ENCODE measurements around the gene KCNA2. TPM values are rescaled to one million over a fixed set of nuclear protein-coding genes. Genes with fewer than 3 reads are reported as not detected.

The KCNA2 gene
- total RNA-seq, 4 donors from 2014 or later, result 1.7 to 4.3 (median 2.7) TPM

GRCh38 chr1:110588486-110588885 is 17.7 kb downstream of the KCNA2 start:
- peaks cover 0 to 14% (median 0%) of the 10 kb centered on the region in 4 donors for H3K27me3 ChIP-seq
- H3K4me3 ChIP-seq, result no peak overlapping the region
- intact Hi-C loops (cut with DNase I), result no loop called here
- no peaks in the 10 kb centered on the region for H3K4me1 ChIP-seq
- H3K36me3 ChIP-seq, result no peaks in the 10 kb centered on the region
- WGBS, result 55% methylated on average over 1 of the region's 1 CpG
- no peak overlapping the region for H3K27ac ChIP-seq (replicated peaks in 1 of 4)
- TF ChIP-seq CTCF (IDR thresholded peaks at IDR 0.05), result no peak
- no peak for TF ChIP-seq EP300 (IDR thresholded peaks at IDR 0.05)
- TF ChIP-seq POLR2AphosphoS5 (IDR thresholded peaks at IDR 0.05), result no peak
- TF ChIP-seq POLR2A (IDR thresholded peaks at IDR 0.05; ENCODE audit: low read depth), result no peak
- H3K9me3 ChIP-seq, result no peaks in the 10 kb centered on the region
- no peak for DNase-seq (ENCODE audit: extremely low spot score)

- 74% methylated on average over 4 of the region's 4 CpGs for WGBS
- no peaks in the 10 kb centered on the region for H3K9me3 ChIP-seq
- H3K27me3 ChIP-seq, result peaks cover 0 to 14% (median 0%) of the 10 kb centered on the region in 4 donors
- no peak overlapping the region for H3K4me3 ChIP-seq
- no peaks in the 10 kb centered on the region for H3K36me3 ChIP-seq
- intact Hi-C loops (cut with DNase I), result no loop called here
- no peak for DNase-seq (ENCODE audit: extremely low spot score)
- TF ChIP-seq POLR2A (IDR thresholded peaks at IDR 0.05; ENCODE audit: low read depth), result no peak
- no peak for TF ChIP-seq CTCF (IDR thresholded peaks at IDR 0.05)
- no peak for TF ChIP-seq EP300 (IDR thresholded peaks at IDR 0.05)
- no peak for TF ChIP-seq POLR2AphosphoS5 (IDR thresholded peaks at IDR 0.05)
- H3K27ac ChIP-seq (replicated peaks in 1 of 4), result no peak overlapping the region
- H3K4me1 ChIP-seq, result peaks cover 0 to 3% (median 1%) of the 10 kb centered on the region in 4 donors
Observed at GRCh38 chr1:110587906-110588305, 18.3 kb downstream of the KCNA2 start.

- DNase-seq (ENCODE audit: extremely low spot score), result no peak
- 83% methylated on average over 1 of the region's 1 CpG for WGBS
- H3K36me3 ChIP-seq, result no peaks in the 10 kb centered on the region
- H3K27ac ChIP-seq (replicated peaks in 1 of 4), result no peak overlapping the region
- H3K9me3 ChIP-seq, result no peaks in the 10 kb centered on the region
- intact Hi-C loops (cut with DNase I), result no loop called here
- H3K27me3 ChIP-seq, result peaks cover 0 to 10% (median 0%) of the 10 kb centered on the region in 4 donors
- H3K4me1 ChIP-seq, result peaks cover 0 to 24% (median 19%) of the 10 kb centered on the region in 4 donors
- no peak for TF ChIP-seq EP300 (IDR thresholded peaks at IDR 0.05)
- no peak for TF ChIP-seq POLR2AphosphoS5 (IDR thresholded peaks at IDR 0.05)
- no peak for TF ChIP-seq POLR2A (IDR thresholded peaks at IDR 0.05; ENCODE audit: low read depth)
- TF ChIP-seq CTCF (IDR thresholded peaks at IDR 0.05), result no peak
- H3K4me3 ChIP-seq, result no peak overlapping the region
Observed at GRCh38 chr1:110585481-110585880, 20.7 kb downstream of the KCNA2 start.

GRCh38 chr1:110584045-110584444 is 22.1 kb downstream of the KCNA2 start:
- no peaks in the 10 kb centered on the region for H3K36me3 ChIP-seq
- WGBS, result 88% methylated on average over 8 of the region's 8 CpGs
- intact Hi-C loops (cut with DNase I), result no loop called here

More at GRCh38 chr1:110584045-110584444, 22.1 kb downstream of the KCNA2 start:
- DNase-seq (ENCODE audit: extremely low spot score), result no peak
- peaks cover 0 to 33% (median 26%) of the 10 kb centered on the region in 4 donors for H3K4me1 ChIP-seq
- H3K27me3 ChIP-seq, result peaks cover 0 to 7% (median 0%) of the 10 kb centered on the region in 4 donors
- no peak for TF ChIP-seq POLR2AphosphoS5 (IDR thresholded peaks at IDR 0.05)
- TF ChIP-seq EP300 (IDR thresholded peaks at IDR 0.05), result no peak
- no peak for TF ChIP-seq CTCF (IDR thresholded peaks at IDR 0.05)
- no peak for TF ChIP-seq POLR2A (IDR thresholded peaks at IDR 0.05; ENCODE audit: low read depth)
- no peak overlapping the region for H3K4me3 ChIP-seq
- no peaks in the 10 kb centered on the region for H3K9me3 ChIP-seq
- H3K27ac ChIP-seq (replicated peaks in 1 of 4), result no peak overlapping the region

All from esophagus muscularis mucosa (tissue), 4 donors.